Neuronal stem cell (in vitro differentiated cells): ENCODE results near the gene RNGTT.

ENCODE experiments used
- DNase-seq: peaks from one replicate; pipeline ENCODE4 v3.0.0-alpha.2; 2013; ENCODE audit warnings: low spot score
- H2AFZ ChIP-seq: one replicate; pipeline ENCODE4 v1.6.1; 2013; ENCODE audit warnings: mild to moderate bottlenecking, low read length, inconsistent platforms
- H2AK5ac ChIP-seq: 2 replicates; pipeline ENCODE4 v1.6.1; 2013; ENCODE audit warnings: low read depth, mild to moderate bottlenecking, inconsistent platforms, low read length, moderate library complexity, mixed read lengths
- H2BK120ac ChIP-seq: 2 replicates; pipeline ENCODE4 v1.6.1; 2013; ENCODE audit warnings: low read depth, mild to moderate bottlenecking, inconsistent platforms, low read length, moderate library complexity, mixed read lengths
- H2BK12ac ChIP-seq: one replicate; pipeline ENCODE4 v1.6.1; 2013; ENCODE audit warnings: low read length, inconsistent platforms
- H2BK15ac ChIP-seq: 2 replicates; pipeline ENCODE4 v1.6.1; 2013; ENCODE audit warnings: mild to moderate bottlenecking, low read length, inconsistent platforms, mixed read lengths
- H2BK5ac ChIP-seq: one replicate; pipeline ENCODE4 v1.6.1; 2013; ENCODE audit warnings: inconsistent platforms, mild to moderate bottlenecking, low read length, moderate library complexity
- H3K14ac ChIP-seq: one replicate; pipeline ENCODE4 v1.6.1; 2013; ENCODE audit warnings: low read length, inconsistent platforms
- H3K18ac ChIP-seq: 2 replicates; pipeline ENCODE4 v1.6.1; 2013; ENCODE audit warnings: low read length, inconsistent platforms
- H3K23ac ChIP-seq: 2 replicates; pipeline ENCODE4 v1.6.1; 2013; ENCODE audit warnings: low read depth, mild to moderate bottlenecking, mixed read lengths, low read length, inconsistent platforms; ENCODE audit not compliant: poor library complexity
- H3K27ac ChIP-seq: replicated peaks from 3 replicates; pipeline ENCODE4 v1.5.1; 2013; ENCODE audit warnings: low read length, inconsistent platforms
- H3K27me3 ChIP-seq, 3 experiments: 2 replicates each; pipeline ENCODE4 v1.6.1; 2013; ENCODE audit warnings: low read length in 3 of 3, mild to moderate bottlenecking in 2 of 3, inconsistent platforms in 1 of 3, low read depth in 1 of 3, mixed read lengths in 1 of 3, moderate library complexity in 1 of 3; ENCODE audit not compliant: control insufficient read depth in 3 of 3, insufficient read depth in 3 of 3
- H3K36me3 ChIP-seq, 2 donors: replicated peaks in 1 of 2; 2 replicates each; pipeline ENCODE4 v1.6.1; 2013; ENCODE audit warnings: low read length in 2 of 2; ENCODE audit not compliant: control insufficient read depth in 2 of 2, insufficient read depth in 2 of 2
- H3K4ac ChIP-seq: 2 replicates; pipeline ENCODE4 v1.6.1; 2013; ENCODE audit warnings: inconsistent platforms, mild to moderate bottlenecking, low read length, moderate library complexity
- H3K4me1 ChIP-seq, 2 donors: 1 replicate in 1 of 2; 2 replicates in 1 of 2; pipeline ENCODE4 v1.6.1; 2013; ENCODE audit warnings: low read length in 2 of 2, low read depth in 1 of 2; ENCODE audit not compliant: control insufficient read depth in 2 of 2, insufficient read depth in 1 of 2
- H3K4me2 ChIP-seq: one replicate; pipeline ENCODE4 v1.6.1; 2013; ENCODE audit warnings: mild to moderate bottlenecking, low read length, inconsistent platforms; ENCODE audit not compliant: insufficient read depth, poor library complexity, severe bottlenecking
- H3K4me3 ChIP-seq, 2 donors: 2 replicates each; pipeline ENCODE4 v1.5.1; 2013; ENCODE audit warnings: low read length in 2 of 2, mild to moderate bottlenecking in 2 of 2, inconsistent platforms in 1 of 2, moderate library complexity in 1 of 2
- H3K79me1 ChIP-seq: one replicate; pipeline ENCODE4 v1.6.1; 2013; ENCODE audit warnings: low read depth, mild to moderate bottlenecking, inconsistent platforms, low read length, moderate library complexity
- H3K9ac ChIP-seq: one replicate; pipeline ENCODE4 v1.6.1; 2013; ENCODE audit warnings: mild to moderate bottlenecking, low read depth, low read length, inconsistent platforms; ENCODE audit not compliant: poor library complexity
- H3K9me3 ChIP-seq, 2 donors: replicated peaks in 1 of 2; 2 replicates each; pipeline versions ENCODE3 to v1.6.1; 2013; ENCODE audit warnings: low read length in 2 of 2, mild to moderate bottlenecking in 2 of 2, inconsistent platforms in 1 of 2, low read depth in 1 of 2, mixed read lengths in 1 of 2, moderate library complexity in 1 of 2; ENCODE audit not compliant: control insufficient read depth in 2 of 2, insufficient read depth in 1 of 2
- H4K8ac ChIP-seq: one replicate; pipeline ENCODE4 v1.6.1; 2013; ENCODE audit warnings: low read depth, mild to moderate bottlenecking, inconsistent platforms, low read length, moderate library complexity
- H4K91ac ChIP-seq: one replicate; pipeline ENCODE4 v1.6.1; 2013; ENCODE audit warnings: low read length, low read depth, mild to moderate bottlenecking, inconsistent platforms; ENCODE audit not compliant: poor library complexity
- WGBS, 2 donors: extraction: QIAGEN DNeasy Blood & Tissue Kit; methylation state at CpG; one replicate each; pipeline ENCODE4 v1.1.7; 2013; ENCODE audit warnings: missing lambda C conversion rate in 2 of 2, mixed read lengths in 1 of 2; ENCODE audit not compliant: insufficient read length in 2 of 2, insufficient replicate concordance in 1 of 2; ENCODE audit errors: extremely low coverage in 2 of 2; 5-methylcytosine and 5-hydroxymethylcytosine counted together

RNGTT gene

GRCh38 chr6:88702956-88703556 lies 260.4 kb downstream of the RNGTT start:
- H2BK5ac ChIP-seq = no peak overlapping the region
- H2AK5ac ChIP-seq = no peak overlapping the region
- no peak overlapping the region for H2BK12ac ChIP-seq
- no peaks in the 10 kb centered on the region for H3K79me1 ChIP-seq
- DNase-seq = no peak
- no CpG with 5 or more reads among the region's 4 CpGs for WGBS, 2 donors
- no peak overlapping the region for H3K4me2 ChIP-seq
- H3K9me3 ChIP-seq = no peaks in the 10 kb centered on the region
- no peak overlapping the region for H4K91ac ChIP-seq
- no peak overlapping the region for H2AFZ ChIP-seq
- no peaks in the 10 kb centered on the region for H3K4me1 ChIP-seq
- no peak overlapping the region for H4K8ac ChIP-seq
- no peak overlapping the region for H3K9ac ChIP-seq
- no peak overlapping the region for H3K14ac ChIP-seq
- no peak overlapping the region for H3K27ac ChIP-seq
- H3K4ac ChIP-seq = no peak overlapping the region
- H2BK15ac ChIP-seq = no peak overlapping the region
- no peak overlapping the region for H3K23ac ChIP-seq
- H2BK120ac ChIP-seq = no peak overlapping the region
- H3K27me3 ChIP-seq = no peaks in the 10 kb centered on the region
- H3K36me3 ChIP-seq = no peaks in the 10 kb centered on the region
- no peak overlapping the region for H3K4me3 ChIP-seq
- H3K18ac ChIP-seq = no peak overlapping the region

- Histone ChIP-seq H3K23ac (no peak overlapping the region), H3K4me2 (no peak overlapping the region), H3K4me3 (no peak overlapping the region), H3K4ac (no peak overlapping the region), H4K8ac (no peak overlapping the region), H3K14ac (no peak overlapping the region), H3K18ac (no peak overlapping the region), H2BK15ac (no peak overlapping the region), H3K9ac (no peak overlapping the region), H3K79me1 (peaks cover 1% of the 10 kb centered on the region), H3K27ac (no peak overlapping the region), H3K36me3 (no peaks in the 10 kb centered on the region), H2AK5ac (no peak overlapping the region), H3K9me3 (peaks cover 0 to 3% of the 10 kb centered on the region in 2 donors), H3K4me1 (no peaks in the 10 kb centered on the region), H4K91ac (no peak overlapping the region), H2AFZ (no peak overlapping the region), H2BK12ac (no peak overlapping the region), H2BK120ac (no peak overlapping the region), H3K27me3 (no peaks in the 10 kb centered on the region), H2BK5ac (no peak overlapping the region)
- DNase-seq = no peak
- WGBS, 2 donors = no CpG with 5 or more reads among the region's 5 CpGs
Observed at GRCh38 chr6:88698661-88699060, 264.8 kb downstream of the RNGTT start.

- Histone ChIP-seq H3K4me3 (no peak overlapping the region), H2AK5ac (no peak overlapping the region), H3K79me1 (peaks cover 1% of the 10 kb centered on the region), H2AFZ (no peak overlapping the region), H4K8ac (no peak overlapping the region), H2BK12ac (no peak overlapping the region), H3K18ac (no peak overlapping the region), H3K27me3 (no peaks in the 10 kb centered on the region), H3K23ac (no peak overlapping the region), H3K9ac (no peak overlapping the region), H2BK120ac (no peak overlapping the region), H2BK5ac (no peak overlapping the region), H4K91ac (no peak overlapping the region), H3K36me3 (no peaks in the 10 kb centered on the region), H3K9me3 (peaks cover 0 to 3% of the 10 kb centered on the region in 2 donors), H2BK15ac (no peak overlapping the region), H3K4me2 (no peak overlapping the region), H3K4me1 (no peaks in the 10 kb centered on the region), H3K4ac (no peak overlapping the region), H3K27ac (no peak overlapping the region), H3K14ac (no peak overlapping the region)
- WGBS, 2 donors = no CpG with 5 or more reads among the region's 4 CpGs
- DNase-seq = no peak
Observed at GRCh38 chr6:88695937-88696336, 267.5 kb downstream of the RNGTT start.

GRCh38 chr6:88683734-88684133 lies 279.7 kb downstream of the RNGTT start:
- Histone ChIP-seq H2AK5ac (no peak overlapping the region), H4K8ac (no peak overlapping the region), H3K14ac (no peak overlapping the region), H3K9me3 (no peaks in the 10 kb centered on the region), H3K18ac (no peak overlapping the region), H2BK15ac (no peak overlapping the region), H3K79me1 (no peaks in the 10 kb centered on the region), H3K36me3 (no peaks in the 10 kb centered on the region), H2BK12ac (no peak overlapping the region), H2BK120ac (no peak overlapping the region), H2BK5ac (no peak overlapping the region), H3K27ac (no peak overlapping the region), H3K4me2 (no peak overlapping the region), H2AFZ (no peak overlapping the region), H4K91ac (no peak overlapping the region), H3K4ac (no peak overlapping the region), H3K27me3 (no peaks in the 10 kb centered on the region), H3K23ac (no peak overlapping the region), H3K4me3 (no peak overlapping the region), H3K9ac (no peak overlapping the region), H3K4me1 (peaks cover 0 to 2% of the 10 kb centered on the region in 2 donors)
- no CpG with 5 or more reads among the region's 3 CpGs for WGBS, 2 donors
- no peak for DNase-seq
